HG02642 (cell line): Measurements from ENCODE around the gene ZBED1.
"Not testable (repeated sequence)": the region's sequence is repeated elsewhere in the genome, so short reads cannot be mapped to it uniquely, and the experiment has no call there.

ENCODE experiments used
- ATAC-seq: cut with Tn5 transposase; IDR thresholded peaks from one replicate; pipeline ENCODE4 v1.9.1; 2021; ENCODE audit warnings: mild to moderate bottlenecking; ENCODE audit not compliant: unreplicated experiment, poor library complexity

The ZBED1 gene

GRCh38 chrX:2500803-2501558 is at the start of gene ZBED1, which contains the start of gene DHRSX:
ZBED1 (minus strand) TSS chrX:2500976; CDS start chrX:2490719, 10,257 bp downstream.
DHRSX (minus strand) TSS chrX:2500976; CDS start chrX:2500925, 51 bp downstream.
- peak; percentile 78 for ATAC-seq

DNA sequence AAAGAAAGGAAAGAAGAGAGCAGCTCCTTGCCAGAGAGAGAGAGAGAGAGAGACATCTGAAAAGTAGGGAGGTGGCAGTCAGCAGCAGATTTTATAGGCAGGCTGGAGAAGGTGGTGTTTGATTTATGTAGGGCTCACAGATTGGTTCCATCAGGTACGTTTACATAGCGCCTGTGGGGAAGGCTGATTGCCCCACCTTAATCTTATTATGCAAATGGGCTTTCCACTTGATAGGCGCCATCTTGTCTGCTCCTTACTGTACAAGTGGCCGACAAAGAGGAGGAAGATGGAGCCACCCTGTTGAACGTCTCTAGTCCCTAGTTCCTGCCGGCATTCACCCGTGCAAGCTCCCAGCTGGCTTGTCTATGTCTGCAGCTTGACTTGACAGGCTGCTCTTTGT is 49.1 kb upstream of the ZBED1 start:
- ATAC-seq: no peak

DNA sequence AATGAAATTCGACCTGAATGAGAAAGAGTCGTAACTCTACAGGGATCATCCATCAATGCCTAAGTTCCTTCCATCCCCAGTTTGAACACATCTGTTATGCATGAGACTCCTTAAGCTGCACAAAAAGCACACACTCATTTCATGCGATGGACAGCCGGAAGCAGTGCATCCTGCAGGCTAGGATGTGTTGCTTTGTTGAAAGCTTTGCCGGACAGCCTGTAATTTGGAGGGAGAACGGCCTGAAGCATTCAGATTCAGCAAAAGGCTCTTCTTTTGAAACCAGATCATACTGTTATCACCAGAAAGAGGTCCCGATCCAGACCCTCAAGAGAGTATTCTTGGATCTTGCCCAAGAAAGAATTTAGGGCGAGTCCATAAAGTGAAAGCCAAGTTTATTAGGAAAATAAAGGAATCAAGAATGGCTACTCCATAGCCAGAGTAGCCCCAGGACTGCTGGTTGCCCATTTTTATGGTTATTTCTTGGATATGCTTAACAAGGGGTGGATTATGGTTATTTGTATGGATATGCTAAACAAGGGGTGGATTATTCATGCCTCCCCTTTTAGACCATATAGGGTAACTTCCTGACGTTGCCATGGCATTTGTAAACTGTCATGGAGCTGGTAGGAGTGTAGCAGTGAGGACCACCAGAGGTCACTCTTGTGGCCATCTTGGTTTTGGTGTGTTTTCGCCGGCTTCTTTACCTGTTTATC is 48.1 kb upstream of the ZBED1 start:
- no peak for ATAC-seq

DNA sequence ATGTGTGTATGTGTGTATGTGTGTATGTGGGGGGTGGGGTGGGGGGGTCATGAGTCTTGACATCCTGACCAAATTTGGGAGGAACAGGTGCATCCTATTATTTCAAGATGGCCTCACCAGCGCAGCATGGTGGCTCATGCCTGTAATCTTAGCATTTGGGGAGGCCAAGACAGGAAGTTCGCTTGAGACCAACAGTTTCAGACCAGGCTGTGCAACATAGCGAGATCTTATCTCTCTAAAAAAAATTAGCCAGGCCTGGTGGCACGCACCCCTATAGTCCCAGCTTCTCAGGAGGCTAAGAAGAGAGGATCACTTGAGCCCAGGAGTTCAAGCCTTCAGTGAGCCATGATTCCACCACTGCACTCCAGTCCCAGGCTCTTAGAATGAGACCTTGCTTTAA is 47.0 kb upstream of the ZBED1 start:
- no peak for ATAC-seq

- no peak for ATAC-seq
Observed at GRCh38 chrX:2546496-2546895, 45.7 kb upstream of the ZBED1 start.

DNA sequence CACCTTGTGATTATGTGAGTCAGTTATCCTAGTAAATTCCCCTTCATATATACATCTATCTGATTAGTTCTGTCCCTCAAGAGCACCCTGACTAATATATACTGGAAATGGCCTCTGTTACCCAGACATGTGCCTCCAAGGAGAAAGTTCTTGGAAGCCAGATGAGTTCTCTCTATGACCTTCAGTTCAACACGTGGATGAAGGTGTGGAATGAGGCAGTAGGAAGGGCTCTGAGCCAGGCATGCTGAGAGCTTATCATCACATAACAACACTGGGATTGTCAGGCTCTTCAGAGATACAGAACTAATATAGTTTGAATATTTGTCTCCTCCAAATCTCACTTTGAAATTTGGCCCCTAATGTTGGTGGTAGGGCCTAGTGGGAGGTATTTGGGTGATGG is 44.4 kb upstream of the ZBED1 start:
- ATAC-seq: no peak

DNA sequence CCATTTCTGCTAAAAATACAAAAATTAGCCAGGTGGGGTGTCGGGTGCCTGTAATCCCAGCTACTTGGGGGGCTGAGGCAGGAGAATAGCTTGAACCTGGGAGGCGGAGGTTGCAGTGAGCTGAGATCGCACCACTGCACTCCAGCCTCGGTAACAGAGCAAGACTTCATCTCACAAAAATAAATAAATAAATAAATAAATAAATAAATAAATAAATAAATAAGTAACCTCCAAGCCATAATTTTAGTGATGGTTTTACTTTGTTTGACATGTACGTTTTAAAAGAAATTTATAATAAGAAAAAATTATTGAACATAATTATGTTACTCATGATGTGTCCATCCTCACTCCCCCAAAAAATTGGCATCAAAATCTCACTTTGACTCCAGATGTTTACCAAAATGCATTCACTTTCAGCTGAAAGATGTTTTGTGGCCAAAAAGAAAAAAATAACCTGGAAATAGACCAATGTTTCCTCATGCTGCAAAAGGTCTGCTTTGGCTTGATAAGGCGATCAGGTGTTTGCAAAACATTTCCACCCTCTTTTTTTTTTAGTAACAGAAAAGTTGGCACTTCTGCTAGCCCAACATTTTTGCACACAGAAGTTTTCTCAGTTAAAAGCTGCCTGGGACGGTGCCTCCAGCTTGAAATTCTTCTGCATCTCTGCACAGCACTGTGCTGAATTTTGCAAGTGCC is 42.2 kb upstream of the ZBED1 start:
- no peak for ATAC-seq

DNA sequence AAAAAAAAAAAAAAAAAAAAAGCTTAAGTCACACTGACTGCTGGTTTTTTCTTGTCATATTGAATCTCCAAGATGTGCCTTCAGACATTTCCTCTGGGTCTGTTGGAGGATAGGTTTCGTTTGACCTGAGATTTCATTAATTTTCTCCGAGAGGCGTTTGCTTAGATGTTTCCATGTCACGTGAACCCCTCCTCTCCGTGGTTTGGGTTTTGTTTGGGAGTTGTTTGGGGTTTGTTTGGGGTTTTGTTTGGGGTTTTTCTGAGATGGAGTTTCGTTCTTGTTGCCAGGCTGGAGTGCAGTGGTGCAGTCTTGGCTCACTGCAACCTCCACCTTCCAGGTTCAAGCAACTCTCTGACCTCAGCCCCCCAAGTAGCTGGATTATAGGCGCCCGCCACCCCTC is 40.8 kb upstream of the ZBED1 start:
- ATAC-seq: no peak

GRCh38 chrX:2540426-2540947 is 39.7 kb upstream of the ZBED1 start:
- no peak for ATAC-seq

DNA sequence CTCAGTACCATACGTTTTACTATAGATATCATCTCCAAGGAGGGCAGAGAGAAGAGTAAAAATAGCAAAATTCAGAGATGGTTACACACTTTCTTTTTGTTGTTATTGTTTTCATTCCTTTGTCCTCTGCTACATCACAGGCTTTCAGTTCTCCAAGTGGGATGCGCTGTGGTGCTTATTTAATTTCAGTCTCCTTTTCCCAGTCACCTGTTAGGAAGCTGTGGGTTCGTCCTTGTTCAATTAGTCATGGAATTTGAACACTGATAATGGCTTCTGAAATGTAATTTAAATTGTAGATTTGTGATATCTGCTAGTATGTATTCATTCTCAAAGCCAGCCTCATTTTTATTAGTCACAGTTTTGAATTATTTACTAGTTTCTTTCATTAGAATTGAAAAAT is 38.8 kb upstream of the ZBED1 start:
- ATAC-seq: no peak

GRCh38 chrX:2538031-2538757 is 37.4 kb upstream of the ZBED1 start:
- no peak for ATAC-seq

DNA sequence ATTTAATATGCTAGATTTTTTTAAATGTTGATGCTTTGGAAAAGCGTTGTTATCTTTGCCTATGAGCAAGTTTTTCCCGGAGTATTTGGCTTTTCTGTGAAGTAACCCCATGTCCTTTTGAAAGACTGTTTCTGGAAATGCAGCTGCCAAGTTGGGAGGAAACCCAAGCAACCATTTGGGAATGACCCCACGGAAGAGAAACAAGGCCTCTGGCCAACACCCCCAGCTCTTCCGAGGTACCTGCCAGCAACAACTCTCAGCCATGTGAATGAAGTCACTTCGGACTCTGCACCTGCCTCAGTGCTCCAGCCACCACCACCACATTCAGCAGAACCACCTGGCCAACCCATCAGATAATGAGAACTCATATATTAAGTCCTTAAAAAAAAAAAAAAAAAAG is 36.2 kb upstream of the ZBED1 start:
- no peak for ATAC-seq

DNA sequence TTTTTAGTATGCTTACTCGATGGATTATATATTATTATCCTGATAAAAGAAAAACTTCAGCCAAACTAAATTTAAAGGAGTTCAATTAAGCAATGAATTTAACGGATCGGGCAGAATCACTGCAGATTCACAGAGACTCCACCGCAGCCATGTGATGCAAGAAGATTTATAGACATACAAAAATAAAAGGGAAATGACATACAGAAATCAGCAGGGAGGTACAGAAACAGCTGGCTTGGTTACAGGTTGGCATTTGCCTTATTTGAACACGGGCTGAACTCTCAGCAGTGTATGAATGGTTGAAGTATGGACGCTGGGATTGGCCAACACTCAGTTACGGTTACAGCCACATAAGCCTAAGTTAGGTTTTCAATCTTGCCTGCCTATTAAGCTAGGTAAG is 35.4 kb upstream of the ZBED1 start:
- no peak for ATAC-seq

DNA sequence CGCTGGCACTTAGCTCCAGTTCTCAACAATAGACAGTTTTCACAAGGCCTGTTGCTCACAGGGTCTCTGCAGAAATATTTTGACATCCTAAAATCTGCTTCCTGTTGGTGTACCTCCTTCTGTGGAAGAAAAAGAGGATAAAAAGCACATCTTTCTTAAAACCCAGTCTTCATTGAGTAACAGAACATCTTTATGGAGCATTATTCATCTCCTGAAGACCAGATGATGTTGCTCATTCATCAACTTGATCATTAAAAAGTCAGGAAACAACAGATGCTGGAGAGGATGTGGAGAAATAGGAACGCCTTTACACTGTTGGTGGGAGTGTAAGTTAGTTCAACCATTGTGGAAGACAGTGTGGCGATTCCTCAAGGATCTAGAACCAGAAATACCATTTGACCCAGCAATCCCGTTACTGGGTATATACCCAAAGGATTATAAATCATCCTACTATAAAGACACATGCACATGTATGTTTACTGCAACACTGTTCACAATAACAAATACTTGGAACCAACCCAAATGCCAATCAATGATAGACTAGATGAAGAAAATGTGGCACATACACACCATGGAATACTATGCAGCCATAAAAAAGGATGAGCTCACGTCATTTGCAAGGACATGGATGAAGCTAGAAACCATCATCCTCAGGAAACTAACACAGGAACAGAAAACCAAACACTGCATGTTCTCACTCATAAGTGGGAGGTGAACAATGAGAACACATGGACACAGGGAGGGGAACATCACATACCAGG is 33.7 kb upstream of the ZBED1 start:
- not testable (repeated sequence) for ATAC-seq

DNA sequence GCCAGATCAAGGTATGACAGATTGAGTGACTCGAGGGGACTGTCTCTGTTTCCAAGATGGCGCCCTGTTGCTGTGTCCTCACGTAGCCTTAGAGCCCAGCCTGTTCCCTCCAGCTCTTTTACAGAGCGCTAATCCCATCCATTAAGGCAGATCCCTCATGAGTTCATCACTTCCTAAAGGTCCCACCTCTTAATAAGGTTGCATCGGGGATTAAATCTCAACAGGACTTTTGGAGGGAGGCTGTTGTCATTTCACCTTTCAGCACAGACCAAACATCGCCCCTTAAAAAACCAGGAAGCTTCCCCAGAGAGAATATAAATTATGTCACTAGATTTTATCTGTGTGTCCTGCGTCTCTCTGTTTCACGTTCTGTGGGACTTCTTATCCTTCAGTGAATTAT is 32.6 kb upstream of the ZBED1 start:
- ATAC-seq: no peak

- no peak for ATAC-seq
Observed at GRCh38 chrX:2526390-2526789, 25.6 kb upstream of the ZBED1 start.

DNA sequence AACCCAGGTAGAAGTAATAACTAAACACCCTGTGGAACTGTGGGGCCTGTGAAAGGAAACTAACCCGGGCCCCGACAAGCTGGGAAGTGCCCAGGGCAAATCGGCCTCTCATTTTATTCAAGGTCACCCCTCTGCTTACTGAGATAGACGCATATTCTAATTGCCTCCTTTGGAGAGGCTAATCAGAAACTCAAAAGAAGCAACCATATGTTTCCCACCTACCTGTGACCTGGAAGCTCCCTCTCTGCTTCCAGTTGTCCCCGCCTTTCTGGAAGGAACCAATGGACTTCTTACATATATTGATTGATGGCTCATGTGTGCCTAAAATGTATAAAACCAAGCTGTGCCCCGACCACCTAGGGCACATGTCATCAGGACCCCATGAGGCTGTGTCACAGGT is 23.1 kb upstream of the ZBED1 start:
- ATAC-seq: no peak

- ATAC-seq: peak; percentile 28
Observed at GRCh38 chrX:2521927-2522386, 21.2 kb upstream of the ZBED1 start.

DNA sequence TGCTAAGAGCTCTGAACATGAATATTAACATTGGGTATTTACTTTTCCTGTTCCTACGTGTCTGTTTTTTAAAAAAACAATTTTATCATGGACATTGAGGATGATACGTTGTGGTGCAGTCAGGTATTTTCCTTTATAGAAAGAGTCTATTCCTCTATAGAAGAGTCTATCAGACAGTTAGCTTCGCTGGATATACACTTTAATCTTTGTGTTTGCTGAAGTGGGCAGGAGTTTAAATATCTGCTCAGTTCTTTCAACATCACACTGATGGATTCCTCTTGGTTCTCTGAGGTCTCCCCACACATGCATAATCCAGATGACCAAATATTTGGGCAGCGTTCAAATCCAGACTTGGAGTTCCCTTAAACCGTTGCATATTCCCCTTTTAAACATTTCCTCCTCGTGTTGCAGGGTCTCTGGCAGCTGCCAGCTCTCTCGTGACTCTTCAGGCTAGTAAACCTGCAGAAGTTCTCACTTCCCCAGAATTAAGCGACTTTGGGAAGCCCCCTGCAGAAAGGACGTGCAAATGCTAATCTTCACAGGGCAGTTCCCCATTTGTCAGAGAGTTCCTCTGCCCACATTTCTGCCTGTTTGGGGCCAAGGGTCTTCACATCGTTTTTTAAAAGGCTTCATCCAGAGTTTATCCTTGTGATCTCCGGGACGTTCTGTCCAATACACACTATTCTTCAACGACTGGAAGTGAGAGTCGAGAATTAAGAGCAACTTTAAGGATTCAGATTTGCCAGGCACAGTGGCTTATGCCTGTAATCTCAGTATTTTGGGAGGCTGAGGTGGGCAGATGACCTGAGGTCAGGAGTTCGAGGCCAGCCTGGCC is 20.5 kb upstream of the ZBED1 start:
- peak; percentile 89 for ATAC-seq
